HepG2 (cell line): ENCODE results near the gene NBEA. TPM values are rescaled to one million over a fixed set of nuclear protein-coding genes. Genes with fewer than 3 reads are reported as not detected.

Experiments used
- ATAC-seq: fragments of 200-7000 bp; cut with Tn5 transposase; 3 replicates; pipeline ENCODE4 v1.9.1; 2020; ENCODE audit warnings: mild to moderate bottlenecking, moderate library complexity
- BruUV-seq: library from RNA; stranded (reverse); fragments of 400-500 nt; replicated peaks from 2 replicates; lab custom pipeline; 2021; lab: Mats Ljungman, UMichigan
- CTCF ChIA-PET: fragments of 300-600 bp; formaldehyde crosslinking; extraction: SDS; loops from one replicate; lab custom pipeline; 2021; ENCODE audit warnings: low total read pairs, inconsistent platforms, low intra/inter-chr PET ratio; lab: Yijun Ruan, JAX
- POLR2A ChIA-PET: fragments of 350-600 bp; sonication (Branson Sonifier 250); formaldehyde crosslinking; loops from one replicate; lab custom pipeline; 2020; ENCODE audit warnings: antibody characterized with exemption, inconsistent platforms; lab: Yijun Ruan, JAX
- DNase-seq: peaks from one replicate; pipeline ENCODE4 v3.0.0-alpha.2; 2015; ENCODE audit warnings: low spot score
- FAIRE-seq: peaks from 3 replicates; lab custom pipeline; 2011; peaks lifted over from hg19 to GRCh38; lab: Jason Lieb, UNC
- H2AFZ ChIP-seq: one replicate; pipeline ENCODE4 v1.6.1; 2011; ENCODE audit warnings: low read length, inconsistent platforms
- H3K27ac ChIP-seq: fragments of 300-600 bp; 3 replicates; pipeline ENCODE4 v1.8.0; 2011; ENCODE audit warnings: mixed run types, mild to moderate bottlenecking, mixed read lengths, low read length, inconsistent platforms; ENCODE audit not compliant: insufficient read depth; ENCODE audit errors: extremely low read length
- H3K27me3 ChIP-seq, 2 experiments: fragments of 200-600 bp in 1 of 2; 2 replicates in 1 of 2; 3 replicates in 1 of 2; pipeline versions ENCODE4 v1.6.0 to v1.8.0; 2011; ENCODE audit warnings: low read length in 2 of 2, mild to moderate bottlenecking in 2 of 2, moderate library complexity in 2 of 2, inconsistent platforms in 1 of 2; ENCODE audit not compliant: insufficient read depth in 2 of 2, control insufficient read depth in 1 of 2
- H3K36me3 ChIP-seq, 2 experiments: fragments of 200-600 bp in 1 of 2; replicated peaks in 1 of 2; 2 replicates in 1 of 2; 3 replicates in 1 of 2; pipeline versions ENCODE4 v1.5.1 to v1.8.0; 2011; ENCODE audit warnings: low read length in 2 of 2, inconsistent platforms in 1 of 2; ENCODE audit not compliant: insufficient read depth in 2 of 2, control insufficient read depth in 1 of 2
- H3K4me1 ChIP-seq: 2 replicates; pipeline ENCODE4 v1.5.1; 2012; ENCODE audit warnings: low read length, inconsistent platforms; ENCODE audit not compliant: insufficient read depth
- H3K4me2 ChIP-seq: 2 replicates; pipeline ENCODE4 v1.6.0; 2011; ENCODE audit warnings: low read depth, low read length, inconsistent platforms
- H3K4me3 ChIP-seq, 3 experiments: fragments of 200-600 bp in 1 of 3; sonication (generic), shearing (Covaris generic) in 1 of 3; replicated peaks in 1 of 3; 2 replicates each; pipeline ENCODE4 v1.5.1; 2011 to 2016; ENCODE audit warnings: low read length in 3 of 3, inconsistent platforms in 2 of 3, low read depth in 2 of 3, mild to moderate bottlenecking in 2 of 3, control low read depth in 1 of 3, mixed read lengths in 1 of 3; ENCODE audit not compliant: insufficient read depth in 1 of 3
- H3K79me2 ChIP-seq: one replicate; pipeline ENCODE4 v1.6.1; 2011; ENCODE audit warnings: low read length, inconsistent platforms; ENCODE audit not compliant: insufficient read depth
- H3K9ac ChIP-seq: 2 replicates; pipeline ENCODE4 v1.6.0; 2011; ENCODE audit warnings: mild to moderate bottlenecking, low read depth, low read length, inconsistent platforms; ENCODE audit not compliant: insufficient read depth
- H3K9me3 ChIP-seq: 2 replicates; pipeline ENCODE4 v1.5.1; 2012; ENCODE audit warnings: mild to moderate bottlenecking, low read length
- H4K20me1 ChIP-seq: 2 replicates; pipeline ENCODE4 v1.6.0; 2011; ENCODE audit warnings: inconsistent platforms, mild to moderate bottlenecking, low read length, moderate library complexity; ENCODE audit not compliant: insufficient read depth
- KDM5A ChIP-seq: fragments of 200-600 bp; sonication (generic); IDR thresholded peaks from 2 replicates; pipeline ENCODE4 v1.7.0; 2018; ENCODE audit warnings: antibody characterized with exemption, mild to moderate bottlenecking, low read length, borderline replicate concordance
- MBNL3 ChIP-seq: fragments of 250-450 bp; sonication (Bioruptor Pico); conservative IDR thresholded peaks from 2 replicates; pipeline ENCODE4 v1.8.0; 2022; ENCODE audit warnings: mild to moderate bottlenecking, inconsistent platforms
- THAP7 ChIP-seq: sonication (generic); formaldehyde crosslinking; IDR thresholded peaks from 2 replicates; pipeline ENCODE4 v1.8.1; 2023; ENCODE audit warnings: mild to moderate bottlenecking, missing genetic modification reagents
- ZNF230 ChIP-seq: sonication (generic); formaldehyde crosslinking; IDR thresholded peaks from 2 replicates; pipeline ENCODE4 v1.4.0; 2020; ENCODE audit warnings: mild to moderate bottlenecking, missing genetic modification reagents
- ZNF296 ChIP-seq: sonication (generic); formaldehyde crosslinking; conservative IDR thresholded peaks from 2 replicates; pipeline ENCODE4 v1.5.0; 2020; ENCODE audit warnings: mild to moderate bottlenecking, missing genetic modification reagents
- ZNF644 ChIP-seq: IDR thresholded peaks from 2 replicates; pipeline ENCODE4 v1.6.1; 2016; ENCODE audit warnings: low read depth
- ZNF746 ChIP-seq: sonication (generic); formaldehyde crosslinking; IDR thresholded peaks from 2 replicates; pipeline ENCODE4 v1.8.0; 2022; ENCODE audit warnings: mild to moderate bottlenecking, missing genetic modification reagents
- ZNF839 ChIP-seq: sonication (generic); formaldehyde crosslinking; IDR thresholded peaks from 2 replicates; pipeline ENCODE4 v1.4.0; 2020; ENCODE audit warnings: missing genetic modification reagents, mild to moderate bottlenecking, borderline replicate concordance
- WGBS: methylation state at CpG from one replicate; pipeline ENCODE4 v1.1.6; 2017; ENCODE audit warnings: low lambda C conversion rate; 5-methylcytosine and 5-hydroxymethylcytosine counted together
- in situ Hi-C: cut with HindIII; loops from 2 replicates; pipeline ENCODE4 v1.10.0; 2017; ENCODE audit warnings: low pct_unique_long_range_greater_than_20kb; ENCODE audit not compliant: extremely low pct_ligation_motif_present
- intact Hi-C: fragments of 100-400 bp; cut with micrococcal nuclease; formaldehyde crosslinking; loops from one replicate; pipeline ENCODE4 v1.10.0; 2022; ENCODE audit not compliant: unreplicated experiment
- polyA plus RNA-seq, 8 experiments: library from polyadenylated mRNA; depleted of rRNA in 3 of 8; stranded (reverse) in 7 of 8; unstranded in 1 of 8; fragments of >200 nt; fragmentation: Illumina TruSeq in 4 of 8; extraction: Trizol in 4 of 8; gene quantifications; 2 replicates each; pipeline versions ENCODE4 v1.2.1 to v1.2.3, GENCODE V29; 2011 to 2016; ENCODE audit warnings: low read depth in 4 of 8, missing spikeins in 1 of 8, mixed read lengths in 1 of 8; ENCODE audit not compliant: insufficient read depth in 1 of 8
- total RNA-seq, 5 experiments: library from RNA; depleted of rRNA; stranded (reverse); fragments of >200 nt; fragmentation: Illumina TruSeq; extraction: Trizol; gene quantifications; 2 replicates each; pipeline ENCODE4 v1.2.3, GENCODE V29; 2016; ENCODE audit warnings: low read depth in 1 of 5
- TF ChIP-seq, protein P1 (sequence below): sonication (generic); formaldehyde crosslinking; IDR thresholded peaks from 2 replicates; pipeline ENCODE4 v1.5.1; 2020; ENCODE audit warnings: missing genetic modification reagents, mild to moderate bottlenecking, borderline replicate concordance
- TF ChIP-seq, protein P2 (sequence below), 2 experiments: fragments of 450-650 bp in 1 of 2; sonication (generic) in 1 of 2; formaldehyde crosslinking; IDR thresholded peaks; 2 replicates each; pipeline versions ENCODE4 v1.5.0 to v1.8.0; 2020 to 2022; ENCODE audit warnings: mild to moderate bottlenecking in 1 of 2, missing genetic modification reagents in 1 of 2
- TF ChIP-seq, protein P3 (sequence below): sonication (generic); IDR thresholded peaks from 2 replicates; pipeline ENCODE4 v1.6.1; 2016; ENCODE audit warnings: low read depth, borderline replicate concordance

NBEA gene
- total and polyA plus RNA-seq, 2 of the 13 experiments (the other 11 are each of a cell fraction or from before 2014, with no cell fraction given), result 2.7 to 2.8 TPM

DNA sequence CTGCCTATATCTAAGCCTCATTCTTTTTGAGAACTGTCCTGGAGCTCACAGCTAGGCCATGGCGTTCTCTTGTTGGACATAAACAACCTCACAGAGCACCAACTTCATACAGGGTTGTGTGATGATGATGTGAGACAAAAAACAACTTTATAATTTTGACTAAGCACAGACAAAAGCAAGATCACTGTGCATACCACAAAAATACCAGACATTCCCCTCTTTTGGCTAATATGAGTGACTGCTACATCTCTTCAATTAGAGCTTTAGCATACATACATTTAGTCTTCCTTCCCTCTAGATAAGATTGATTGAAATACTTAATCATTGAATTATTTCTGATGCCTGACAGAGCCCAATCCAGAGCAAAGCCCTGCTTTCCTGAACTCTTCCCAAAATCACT is 526.1 kb downstream of the NBEA start:
- H3K4me3 ChIP-seq, result no peak overlapping the region
- H3K9ac ChIP-seq, result no peak overlapping the region
- no peaks in the 10 kb centered on the region for H3K9me3 ChIP-seq
- BruUV-seq, result no TSS peak
- no peak overlapping the region for H3K27ac ChIP-seq
- in situ Hi-C loops, result no loop called here
- H3K36me3 ChIP-seq, result no peaks in the 10 kb centered on the region
- CTCF ChIA-PET, result no interaction called here
- H3K27me3 ChIP-seq, result no peaks in the 10 kb centered on the region; a peak in 1 of 5 replicates
- WGBS, result 11% methylated on average over 1 of the region's 1 CpG
- intact Hi-C loops, result no loop called here
- no peak for FAIRE-seq
- no peak for ATAC-seq
- no peaks in the 10 kb centered on the region for H3K4me1 ChIP-seq
- H3K4me2 ChIP-seq, result no peak overlapping the region
- POLR2A ChIA-PET, result no interaction called here
- no peak overlapping the region for H2AFZ ChIP-seq
- H3K79me2 ChIP-seq, result no peaks in the 10 kb centered on the region
- TF ChIP-seq THAP7 (CRISPR knock-in tag) (no peak), ZNF296 (CRISPR knock-in tag) (no peak), ZNF746 (CRISPR knock-in tag) (no peak), KDM5A (no peak), MBNL3 (CRISPR knock-in tag) (no peak), ZNF839 (no peak), ZNF644 (CRISPR knock-in tag) (no peak), ZNF230 (CRISPR knock-in tag) (no peak)
- TF ChIP-seq, protein P1, sequence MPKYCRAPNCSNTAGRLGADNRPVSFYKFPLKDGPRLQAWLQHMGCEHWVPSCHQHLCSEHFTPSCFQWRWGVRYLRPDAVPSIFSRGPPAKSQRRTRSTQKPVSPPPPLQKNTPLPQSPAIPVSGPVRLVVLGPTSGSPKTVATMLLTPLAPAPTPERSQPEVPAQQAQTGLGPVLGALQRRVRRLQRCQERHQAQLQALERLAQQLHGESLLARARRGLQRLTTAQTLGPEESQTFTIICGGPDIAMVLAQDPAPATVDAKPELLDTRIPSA, result no peak
- TF ChIP-seq, protein P2, sequence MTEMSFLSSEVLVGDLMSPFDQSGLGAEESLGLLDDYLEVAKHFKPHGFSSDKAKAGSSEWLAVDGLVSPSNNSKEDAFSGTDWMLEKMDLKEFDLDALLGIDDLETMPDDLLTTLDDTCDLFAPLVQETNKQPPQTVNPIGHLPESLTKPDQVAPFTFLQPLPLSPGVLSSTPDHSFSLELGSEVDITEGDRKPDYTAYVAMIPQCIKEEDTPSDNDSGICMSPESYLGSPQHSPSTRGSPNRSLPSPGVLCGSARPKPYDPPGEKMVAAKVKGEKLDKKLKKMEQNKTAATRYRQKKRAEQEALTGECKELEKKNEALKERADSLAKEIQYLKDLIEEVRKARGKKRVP (CRISPR knock-in tag; IDR thresholded peaks at IDR 0.05), result no peak
- TF ChIP-seq, protein P3, sequence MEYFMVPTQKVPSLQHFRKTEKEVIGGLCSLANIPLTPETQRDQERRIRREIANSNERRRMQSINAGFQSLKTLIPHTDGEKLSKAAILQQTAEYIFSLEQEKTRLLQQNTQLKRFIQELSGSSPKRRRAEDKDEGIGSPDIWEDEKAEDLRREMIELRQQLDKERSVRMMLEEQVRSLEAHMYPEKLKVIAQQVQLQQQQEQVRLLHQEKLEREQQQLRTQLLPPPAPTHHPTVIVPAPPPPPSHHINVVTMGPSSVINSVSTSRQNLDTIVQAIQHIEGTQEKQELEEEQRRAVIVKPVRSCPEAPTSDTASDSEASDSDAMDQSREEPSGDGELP, result no peak
- DNase-seq, result no peak
- H4K20me1 ChIP-seq, result no peaks in the 10 kb centered on the region
